Measurements from ENCODE around the gene NPIPB8.
"Not testable (repeated sequence)": the region's sequence is repeated elsewhere in the genome, so short reads cannot be mapped to it uniquely, and the experiment has no call there.

DNA sequence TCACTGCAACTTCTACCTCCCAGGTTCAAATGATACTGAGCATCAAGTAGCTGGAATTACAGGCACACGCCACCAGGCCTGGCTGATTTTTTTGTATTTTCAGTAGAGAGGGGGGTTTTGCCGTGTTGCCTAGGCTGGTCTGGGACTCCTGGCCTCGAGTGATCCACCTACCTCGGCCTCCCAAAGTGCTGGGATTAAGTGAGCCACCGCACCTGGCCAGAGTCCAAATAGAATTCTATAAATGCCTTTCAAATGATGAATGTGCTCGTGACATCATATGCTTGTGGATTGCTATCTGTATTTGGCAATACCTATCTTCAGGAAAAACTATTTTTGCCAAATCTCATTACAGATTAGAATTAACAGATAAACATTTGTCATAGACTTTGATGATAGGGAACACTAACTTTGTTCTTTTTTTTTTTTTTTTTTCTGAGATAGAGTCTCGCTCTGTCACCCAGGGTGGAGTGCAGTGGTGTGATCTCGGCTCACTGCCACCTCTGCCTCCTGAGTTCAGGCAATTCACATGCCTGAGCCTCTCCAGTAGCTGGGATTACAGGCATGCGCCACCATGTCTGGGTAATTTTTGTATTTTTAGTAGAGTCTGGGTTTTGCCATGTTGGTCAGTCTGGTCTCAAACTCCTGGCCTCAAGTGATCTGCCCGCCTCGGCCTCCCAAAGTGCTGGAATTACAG lies 55.5 kb downstream of the NPIPB8 start:
- TF ChIP-seq, protein P1, sequence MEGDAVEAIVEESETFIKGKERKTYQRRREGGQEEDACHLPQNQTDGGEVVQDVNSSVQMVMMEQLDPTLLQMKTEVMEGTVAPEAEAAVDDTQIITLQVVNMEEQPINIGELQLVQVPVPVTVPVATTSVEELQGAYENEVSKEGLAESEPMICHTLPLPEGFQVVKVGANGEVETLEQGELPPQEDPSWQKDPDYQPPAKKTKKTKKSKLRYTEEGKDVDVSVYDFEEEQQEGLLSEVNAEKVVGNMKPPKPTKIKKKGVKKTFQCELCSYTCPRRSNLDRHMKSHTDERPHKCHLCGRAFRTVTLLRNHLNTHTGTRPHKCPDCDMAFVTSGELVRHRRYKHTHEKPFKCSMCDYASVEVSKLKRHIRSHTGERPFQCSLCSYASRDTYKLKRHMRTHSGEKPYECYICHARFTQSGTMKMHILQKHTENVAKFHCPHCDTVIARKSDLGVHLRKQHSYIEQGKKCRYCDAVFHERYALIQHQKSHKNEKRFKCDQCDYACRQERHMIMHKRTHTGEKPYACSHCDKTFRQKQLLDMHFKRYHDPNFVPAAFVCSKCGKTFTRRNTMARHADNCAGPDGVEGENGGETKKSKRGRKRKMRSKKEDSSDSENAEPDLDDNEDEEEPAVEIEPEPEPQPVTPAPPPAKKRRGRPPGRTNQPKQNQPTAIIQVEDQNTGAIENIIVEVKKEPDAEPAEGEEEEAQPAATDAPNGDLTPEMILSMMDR (conservative IDR thresholded peaks at IDR 0.05; ENCODE audit: low read depth in 2 of 2): not testable (repeated sequence)
- TF ChIP-seq, protein P2, sequence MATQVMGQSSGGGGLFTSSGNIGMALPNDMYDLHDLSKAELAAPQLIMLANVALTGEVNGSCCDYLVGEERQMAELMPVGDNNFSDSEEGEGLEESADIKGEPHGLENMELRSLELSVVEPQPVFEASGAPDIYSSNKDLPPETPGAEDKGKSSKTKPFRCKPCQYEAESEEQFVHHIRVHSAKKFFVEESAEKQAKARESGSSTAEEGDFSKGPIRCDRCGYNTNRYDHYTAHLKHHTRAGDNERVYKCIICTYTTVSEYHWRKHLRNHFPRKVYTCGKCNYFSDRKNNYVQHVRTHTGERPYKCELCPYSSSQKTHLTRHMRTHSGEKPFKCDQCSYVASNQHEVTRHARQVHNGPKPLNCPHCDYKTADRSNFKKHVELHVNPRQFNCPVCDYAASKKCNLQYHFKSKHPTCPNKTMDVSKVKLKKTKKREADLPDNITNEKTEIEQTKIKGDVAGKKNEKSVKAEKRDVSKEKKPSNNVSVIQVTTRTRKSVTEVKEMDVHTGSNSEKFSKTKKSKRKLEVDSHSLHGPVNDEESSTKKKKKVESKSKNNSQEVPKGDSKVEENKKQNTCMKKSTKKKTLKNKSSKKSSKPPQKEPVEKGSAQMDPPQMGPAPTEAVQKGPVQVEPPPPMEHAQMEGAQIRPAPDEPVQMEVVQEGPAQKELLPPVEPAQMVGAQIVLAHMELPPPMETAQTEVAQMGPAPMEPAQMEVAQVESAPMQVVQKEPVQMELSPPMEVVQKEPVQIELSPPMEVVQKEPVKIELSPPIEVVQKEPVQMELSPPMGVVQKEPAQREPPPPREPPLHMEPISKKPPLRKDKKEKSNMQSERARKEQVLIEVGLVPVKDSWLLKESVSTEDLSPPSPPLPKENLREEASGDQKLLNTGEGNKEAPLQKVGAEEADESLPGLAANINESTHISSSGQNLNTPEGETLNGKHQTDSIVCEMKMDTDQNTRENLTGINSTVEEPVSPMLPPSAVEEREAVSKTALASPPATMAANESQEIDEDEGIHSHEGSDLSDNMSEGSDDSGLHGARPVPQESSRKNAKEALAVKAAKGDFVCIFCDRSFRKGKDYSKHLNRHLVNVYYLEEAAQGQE (IDR thresholded peaks at IDR 0.05; ENCODE audit: unreplicated experiment): not testable (repeated sequence)
- not testable (repeated sequence) for TF ChIP-seq EZH2 (IDR thresholded peaks at IDR 0.05; ENCODE audit: low read depth, unreplicated experiment); POLR2AphosphoS5 (IDR thresholded peaks at IDR 0.05; ENCODE audit: low read depth); EZH2phosphoT487 (IDR thresholded peaks at IDR 0.05; ENCODE audit: unreplicated experiment); JUNB (IDR thresholded peaks at IDR 0.05; ENCODE audit: unreplicated experiment); STAT1 (IDR thresholded peaks at IDR 0.05; ENCODE audit: unreplicated experiment); CREB1 (CRISPR knock-in tag; IDR thresholded peaks at IDR 0.05; ENCODE audit: low read depth)
